GM21786 (cell line): ENCODE results near the gene NBEA.
"Not testable (repeated sequence)": the region's sequence is repeated elsewhere in the genome, so short reads cannot be mapped to it uniquely, and the experiment has no call there.

Source experiments
- ATAC-seq: cut with Tn5 transposase; IDR thresholded peaks from one replicate; pipeline ENCODE4 v1.9.1; 2021; ENCODE audit not compliant: unreplicated experiment

NBEA gene

GRCh38 chr13:35621989-35622388 lies 679.9 kb downstream of the NBEA start:
- no peak for ATAC-seq

GRCh38 chr13:35629026-35629425 lies 687.0 kb downstream of the NBEA start:
- ATAC-seq, result no peak

- peak; percentile 87 for ATAC-seq
Observed at GRCh38 chr13:35630551-35631275, 688.6 kb downstream of the NBEA start.

GRCh38 chr13:35631666-35632065 lies 689.6 kb downstream of the NBEA start:
- no peak for ATAC-seq

- no peak for ATAC-seq
Observed at GRCh38 chr13:35643625-35644024, 701.6 kb downstream of the NBEA start.

- ATAC-seq, result no peak
Observed at GRCh38 chr13:35646056-35646774, 704.1 kb downstream of the NBEA start.

- no peak for ATAC-seq
Observed at GRCh38 chr13:35648201-35648600, 706.1 kb downstream of the NBEA start.

GRCh38 chr13:35649162-35649561 lies 707.1 kb downstream of the NBEA start:
- no peak for ATAC-seq

- no peak for ATAC-seq
Observed at GRCh38 chr13:35659796-35660195, 717.7 kb downstream of the NBEA start.

GRCh38 chr13:35664747-35665146 lies 722.7 kb downstream of the NBEA start:
- no peak for ATAC-seq

GRCh38 chr13:35669321-35669720 lies 727.3 kb downstream of the NBEA start:
- ATAC-seq, result no peak

GRCh38 chr13:35672611-35673010 lies 730.5 kb downstream of the NBEA start:
- no peak for ATAC-seq

- no peak for ATAC-seq
Observed at GRCh38 chr13:35675651-35676050, 733.6 kb downstream of the NBEA start.

- ATAC-seq, result not testable (repeated sequence)
Observed at GRCh38 chr13:35677863-35678262, 735.8 kb downstream of the NBEA start.

- no peak for ATAC-seq
Observed at GRCh38 chr13:35681685-35682084, 739.6 kb downstream of the NBEA start.

GRCh38 chr13:35684432-35684831 lies 742.4 kb downstream of the NBEA start:
- no peak for ATAC-seq

- no peak for ATAC-seq
Observed at GRCh38 chr13:35687336-35687735, 745.3 kb downstream of the NBEA start.

GRCh38 chr13:35690581-35691207 lies 748.6 kb downstream of the NBEA start:
- no peak for ATAC-seq

GRCh38 chr13:35693134-35693784 lies 751.2 kb downstream of the NBEA start:
- no peak for ATAC-seq

GRCh38 chr13:35694031-35694430 lies 752.0 kb downstream of the NBEA start:
- no peak for ATAC-seq
